Measurements from ENCODE around the gene SIVA1.

The SIVA1 gene

DNA sequence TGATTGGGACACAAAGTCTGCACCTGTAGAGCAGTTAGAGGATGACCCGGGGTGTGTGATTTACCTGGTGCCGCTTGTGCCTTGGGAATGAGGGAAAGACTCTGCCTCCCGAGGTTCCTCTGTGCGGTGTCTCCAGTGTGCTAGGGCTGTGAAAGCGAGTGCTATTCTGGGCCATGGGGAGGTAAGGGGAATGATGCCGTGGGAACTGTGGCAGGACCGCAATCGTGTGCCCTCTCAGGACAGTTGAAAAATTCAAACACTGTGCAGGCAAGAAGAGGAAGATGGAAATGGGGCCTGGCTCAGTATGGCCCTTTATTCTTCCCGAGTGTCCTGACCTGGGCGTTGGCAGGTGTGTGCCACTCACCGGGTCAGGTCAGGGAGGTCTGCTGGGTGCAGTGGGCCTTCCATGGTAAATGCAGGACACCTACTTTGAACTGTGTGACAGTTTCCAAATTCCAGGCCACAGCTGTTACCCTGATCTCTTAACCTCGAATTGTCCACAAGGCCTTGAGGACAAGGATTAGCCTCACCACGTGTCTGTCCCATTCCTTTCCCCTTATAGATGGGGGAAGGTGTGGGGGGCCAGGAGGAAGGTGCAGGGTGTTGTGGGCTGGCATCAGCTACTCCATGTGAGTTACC lies 1.4 kb downstream of the SIVA1 start:
- TF ChIP-seq CTCF (IDR thresholded peaks at IDR 0.05; ENCODE audit: poor library complexity, severe bottlenecking) = no peak
- H3K36me3 ChIP-seq (ENCODE audit: low read depth) = peaks cover 46% of the 10 kb centered on the region
- H3K27me3 ChIP-seq (ENCODE audit: insufficient read depth, poor library complexity, severe bottlenecking) = no peaks in the 10 kb centered on the region
- peaks cover 17% of the 10 kb centered on the region for H3K4me1 ChIP-seq (ENCODE audit: insufficient read depth, poor library complexity, severe bottlenecking)
- H3K9me3 ChIP-seq (ENCODE audit: severe bottlenecking) = no peaks in the 10 kb centered on the region
- DNase-seq (ENCODE audit: low spot score) (no peak), ATAC-seq (ENCODE audit: low read depth) (no peak)
- peak overlapping the region; percentile 55 for H3K27ac ChIP-seq (ENCODE audit: poor library complexity, severe bottlenecking)
- peak overlapping the region; percentile 81 for H3K4me3 ChIP-seq (ENCODE audit: severe bottlenecking)

- H3K4me3 ChIP-seq (ENCODE audit: severe bottlenecking) = no peak overlapping the region
- no peak overlapping the region for H3K27ac ChIP-seq (ENCODE audit: poor library complexity, severe bottlenecking)
- no peak for TF ChIP-seq CTCF (IDR thresholded peaks at IDR 0.05; ENCODE audit: poor library complexity, severe bottlenecking)
- H3K36me3 ChIP-seq (ENCODE audit: low read depth) = peaks cover 53% of the 10 kb centered on the region
- no peaks in the 10 kb centered on the region for H3K27me3 ChIP-seq (ENCODE audit: insufficient read depth, poor library complexity, severe bottlenecking)
- no peak for DNase-seq (ENCODE audit: low spot score)
- H3K4me1 ChIP-seq (ENCODE audit: insufficient read depth, poor library complexity, severe bottlenecking) = peaks cover 6% of the 10 kb centered on the region
- no peaks in the 10 kb centered on the region for H3K9me3 ChIP-seq (ENCODE audit: severe bottlenecking)
- no peak for ATAC-seq (ENCODE audit: low read depth)
Observed at GRCh38 chr14:104755621-104756020, 2.7 kb downstream of the SIVA1 start.

- TF ChIP-seq CTCF (IDR thresholded peaks at IDR 0.05; ENCODE audit: poor library complexity, severe bottlenecking) = no peak
- H3K9me3 ChIP-seq (ENCODE audit: severe bottlenecking) = no peaks in the 10 kb centered on the region
- peaks cover 53% of the 10 kb centered on the region for H3K36me3 ChIP-seq (ENCODE audit: low read depth)
- ATAC-seq (ENCODE audit: low read depth) = no peak
- H3K27me3 ChIP-seq (ENCODE audit: insufficient read depth, poor library complexity, severe bottlenecking) = no peaks in the 10 kb centered on the region
- no peak for DNase-seq (ENCODE audit: low spot score)
- H3K4me3 ChIP-seq (ENCODE audit: severe bottlenecking) = no peak overlapping the region
- H3K4me1 ChIP-seq (ENCODE audit: insufficient read depth, poor library complexity, severe bottlenecking) = peaks cover 6% of the 10 kb centered on the region
- no peak overlapping the region for H3K27ac ChIP-seq (ENCODE audit: poor library complexity, severe bottlenecking)
Observed at GRCh38 chr14:104756477-104757237, 3.7 kb downstream of the SIVA1 start.

GRCh38 chr14:104757238-104757585 lies 4.3 kb downstream of the SIVA1 start:
- Histone ChIP-seq H3K27ac (ENCODE audit: poor library complexity, severe bottlenecking) (no peak overlapping the region), H3K27me3 (ENCODE audit: insufficient read depth, poor library complexity, severe bottlenecking) (no peaks in the 10 kb centered on the region), H3K4me1 (ENCODE audit: insufficient read depth, poor library complexity, severe bottlenecking) (peaks cover 6% of the 10 kb centered on the region), H3K4me3 (ENCODE audit: severe bottlenecking) (no peak overlapping the region), H3K36me3 (ENCODE audit: low read depth) (peaks cover 53% of the 10 kb centered on the region), H3K9me3 (ENCODE audit: severe bottlenecking) (no peaks in the 10 kb centered on the region)
- no peak for DNase-seq (ENCODE audit: low spot score)
- no peak for TF ChIP-seq CTCF (IDR thresholded peaks at IDR 0.05; ENCODE audit: poor library complexity, severe bottlenecking)
- no peak for ATAC-seq (ENCODE audit: low read depth)
